ENCODE data around the gene GH2.

Gene GH2

GRCh38 chr17:63855185-63855584 is 26.6 kb downstream of the GH2 start:
- no peaks in the 10 kb centered on the region for H3F3A ChIP-seq (ENCODE audit: insufficient read depth, low read length)
- H3K27ac ChIP-seq (ENCODE audit: low read depth, low read length, poor library complexity, severe bottlenecking): no peak overlapping the region
- H3K9me2 ChIP-seq (ENCODE audit: low read depth, low read length): no peaks in the 10 kb centered on the region
- H3K27me3 ChIP-seq (ENCODE audit: insufficient read depth, low read length): no peaks in the 10 kb centered on the region
- no peak overlapping the region for H3K4me2 ChIP-seq (ENCODE audit: low read length)
- H3K4me1 ChIP-seq (ENCODE audit: insufficient read depth, low read length, severe bottlenecking): no peaks in the 10 kb centered on the region
- H4K20me1 ChIP-seq (ENCODE audit: insufficient read depth, low read length): no peaks in the 10 kb centered on the region
- no peaks in the 10 kb centered on the region for H3K79me2 ChIP-seq (ENCODE audit: insufficient read depth, low read length)
- TF ChIP-seq EZH2 (IDR thresholded peaks at IDR 0.05; ENCODE audit: borderline replicate concordance, low read length) (no peak), CTCF (IDR thresholded peaks at IDR 0.05; ENCODE audit: low read length) (no peak)
- H3K36me3 ChIP-seq (ENCODE audit: insufficient read depth, low read length): no peaks in the 10 kb centered on the region
- H3K9me3 ChIP-seq (ENCODE audit: low read length): no peaks in the 10 kb centered on the region
- no peak overlapping the region for H3K4me3 ChIP-seq (ENCODE audit: low read depth, low read length, poor library complexity, severe bottlenecking)
- H2AFZ ChIP-seq (ENCODE audit: low read length): no peak overlapping the region
- H3K9ac ChIP-seq (ENCODE audit: low read length): no peak overlapping the region

- H3K27me3 ChIP-seq (ENCODE audit: insufficient read depth, low read length): no peaks in the 10 kb centered on the region
- no peak overlapping the region for H3K4me3 ChIP-seq (ENCODE audit: low read depth, low read length, poor library complexity, severe bottlenecking)
- no peaks in the 10 kb centered on the region for H3F3A ChIP-seq (ENCODE audit: insufficient read depth, low read length)
- no peak overlapping the region for H3K4me2 ChIP-seq (ENCODE audit: low read length)
- H4K20me1 ChIP-seq (ENCODE audit: insufficient read depth, low read length): no peaks in the 10 kb centered on the region
- H2AFZ ChIP-seq (ENCODE audit: low read length): no peak overlapping the region
- no peaks in the 10 kb centered on the region for H3K36me3 ChIP-seq (ENCODE audit: insufficient read depth, low read length)
- no peaks in the 10 kb centered on the region for H3K9me2 ChIP-seq (ENCODE audit: low read depth, low read length)
- H3K4me1 ChIP-seq (ENCODE audit: insufficient read depth, low read length, severe bottlenecking): no peaks in the 10 kb centered on the region
- H3K9ac ChIP-seq (ENCODE audit: low read length): no peak overlapping the region
- no peak overlapping the region for H3K27ac ChIP-seq (ENCODE audit: low read depth, low read length, poor library complexity, severe bottlenecking)
- TF ChIP-seq EZH2 (IDR thresholded peaks at IDR 0.05; ENCODE audit: borderline replicate concordance, low read length): no peak
- TF ChIP-seq CTCF (IDR thresholded peaks at IDR 0.05; ENCODE audit: low read length): no peak
- H3K9me3 ChIP-seq (ENCODE audit: low read length): no peaks in the 10 kb centered on the region
- no peaks in the 10 kb centered on the region for H3K79me2 ChIP-seq (ENCODE audit: insufficient read depth, low read length)
Measured at GRCh38 chr17:63854709-63855108, 27.0 kb downstream of the GH2 start.

DNA sequence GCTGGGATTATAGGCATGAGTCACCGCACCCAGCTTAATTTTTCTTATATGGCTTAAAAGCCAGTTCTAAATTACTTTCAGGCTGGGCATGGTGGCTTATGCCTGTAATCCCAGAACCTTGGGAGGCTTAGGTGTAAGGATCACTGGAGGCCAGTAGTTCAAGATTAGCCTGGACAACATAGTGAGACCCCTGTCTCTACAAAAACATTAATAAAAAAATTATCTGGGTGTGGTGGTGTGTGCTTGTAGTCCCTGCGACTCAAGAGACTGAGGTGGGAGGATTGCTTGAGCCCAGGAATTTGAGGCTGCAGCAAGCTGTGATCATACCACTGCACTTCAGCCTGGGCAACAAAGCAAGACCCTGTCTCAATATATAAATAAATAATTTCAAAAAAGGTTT is 28.5 kb downstream of the GH2 start:
- Histone ChIP-seq H3K9ac (ENCODE audit: low read length) (no peak overlapping the region), H4K20me1 (ENCODE audit: insufficient read depth, low read length) (no peaks in the 10 kb centered on the region), H3K27me3 (ENCODE audit: insufficient read depth, low read length) (0 out of 2 replicates have a peak, but pooled peaks cover 7% of the 10 kb centered on the region), H3K36me3 (ENCODE audit: insufficient read depth, low read length) (no peaks in the 10 kb centered on the region; the same call in 1 of the 2 replicates), H3F3A (ENCODE audit: insufficient read depth, low read length) (no peaks in the 10 kb centered on the region), H3K4me3 (ENCODE audit: low read depth, low read length, poor library complexity, severe bottlenecking) (no peak overlapping the region), H3K79me2 (ENCODE audit: insufficient read depth, low read length) (no peaks in the 10 kb centered on the region), H2AFZ (ENCODE audit: low read length) (no peak overlapping the region), H3K27ac (ENCODE audit: low read depth, low read length, poor library complexity, severe bottlenecking) (no peak overlapping the region), H3K4me1 (ENCODE audit: insufficient read depth, low read length, severe bottlenecking) (peaks cover 6% of the 10 kb centered on the region), H3K9me3 (ENCODE audit: low read length) (no peaks in the 10 kb centered on the region), H3K4me2 (ENCODE audit: low read length) (no peak overlapping the region), H3K9me2 (ENCODE audit: low read depth, low read length) (no peaks in the 10 kb centered on the region)
- TF ChIP-seq CTCF (IDR thresholded peaks at IDR 0.05; ENCODE audit: low read length): no peak
- no peak for TF ChIP-seq EZH2 (IDR thresholded peaks at IDR 0.05; ENCODE audit: borderline replicate concordance, low read length)

Data from OCI-LY1 (cell line).